GM12873 (cell line): Measurements from ENCODE around the gene TNFRSF1B.

ENCODE experiments used
- CTCF ChIP-seq: IDR thresholded peaks from 2 replicates; pipeline ENCODE4 v1.5.1; 2012; ENCODE audit warnings: low read depth, mild to moderate bottlenecking, moderate library complexity, low read length, control low read depth; ENCODE audit not compliant: insufficient read depth; ENCODE audit errors: missing control alignments

TNFRSF1B gene

GRCh38 chr1:12244078-12244477 is 77.3 kb downstream of the TNFRSF1B start:
- peak; percentile 50 for TF ChIP-seq CTCF

DNA sequence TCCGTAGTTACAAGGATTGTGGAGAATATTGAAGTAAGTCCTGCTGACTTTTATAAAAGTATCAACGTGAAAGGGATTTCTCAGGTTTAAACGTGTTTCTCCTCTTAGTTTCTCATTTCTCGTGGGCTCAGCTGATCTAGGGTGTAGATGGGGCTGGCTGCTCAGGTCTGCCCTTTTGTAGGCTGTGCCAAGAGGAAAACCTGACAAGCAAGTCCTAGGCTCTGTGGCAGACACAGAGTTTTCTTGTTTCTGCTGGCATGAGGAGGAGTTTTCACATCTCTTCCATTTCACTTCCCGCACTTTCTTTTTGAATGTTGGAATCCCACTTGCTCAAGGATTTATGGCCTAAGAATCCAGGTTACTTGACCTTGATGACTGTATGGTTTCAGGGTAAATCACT is 77.8 kb downstream of the TNFRSF1B start:
- no peak for TF ChIP-seq CTCF

GRCh38 chr1:12245116-12245515 is 78.3 kb downstream of the TNFRSF1B start:
- TF ChIP-seq CTCF, result no peak

- no peak for TF ChIP-seq CTCF
Measured at GRCh38 chr1:12245733-12246132, 78.9 kb downstream of the TNFRSF1B start.

GRCh38 chr1:12246584-12246983 is 79.8 kb downstream of the TNFRSF1B start:
- no peak for TF ChIP-seq CTCF

DNA sequence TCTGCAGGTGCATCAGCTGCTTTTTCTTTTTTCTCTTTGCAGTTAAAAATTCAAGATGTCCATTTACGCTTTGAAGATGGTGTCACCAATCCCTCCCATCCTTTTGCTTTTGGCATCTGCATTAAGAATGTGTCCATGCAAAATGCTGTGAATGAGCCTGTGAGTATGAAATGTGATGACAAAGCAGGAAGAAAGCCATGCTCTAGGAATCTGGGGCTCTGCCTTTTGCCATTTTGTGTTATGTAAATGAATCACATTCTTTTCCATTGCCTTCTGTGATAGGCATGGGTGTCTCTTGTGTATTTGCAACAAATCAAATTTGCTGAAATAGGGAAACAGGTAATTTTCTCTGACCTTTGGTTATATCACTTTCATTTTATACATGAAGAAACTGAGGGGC is 82.4 kb downstream of the TNFRSF1B start:
- no peak for TF ChIP-seq CTCF

- TF ChIP-seq CTCF, result no peak
Measured at GRCh38 chr1:12249748-12250147, 83.0 kb downstream of the TNFRSF1B start.
